Measurements from ENCODE around the gene NUMB. TPM values are rescaled to one million over a fixed set of nuclear protein-coding genes. Genes with fewer than 3 reads are reported as not detected.

NUMB gene
- total and polyA plus RNA-seq, 2 of the 13 experiments (the other 11 are each of a cell fraction or from before 2014, with no cell fraction given): 20.3 to 71.1 TPM

- no peak for TF ChIP-seq FOXC1 (CRISPR knock-in tag; IDR thresholded peaks at IDR 0.05; ENCODE audit: borderline replicate concordance)
- TF ChIP-seq ZNF17 (CRISPR knock-in tag; IDR thresholded peaks at IDR 0.05): no peak
- TF ChIP-seq PAF1 (CRISPR knock-in tag; IDR thresholded peaks at IDR 0.05): no peak
- peak; percentile 44; the same call in 1 of the 2 replicates for TF ChIP-seq ZSCAN9 (CRISPR knock-in tag; IDR thresholded peaks at IDR 0.05; ENCODE audit: borderline replicate concordance)
- no peak for TF ChIP-seq CEBPG (CRISPR knock-in tag; IDR thresholded peaks at IDR 0.05)
- no peak for TF ChIP-seq ZNF556 (CRISPR knock-in tag; IDR thresholded peaks at IDR 0.05; ENCODE audit: borderline replicate concordance)
- TF ChIP-seq SNRNP70 (IDR thresholded peaks at IDR 0.05; ENCODE audit: low read depth, low read length): no peak
- no peak for TF ChIP-seq ZFP82 (CRISPR knock-in tag; IDR thresholded peaks at IDR 0.05; ENCODE audit: borderline replicate concordance)
- 0 out of 2 replicates have a peak, but pooled peaks have one; percentile 37 for TF ChIP-seq KLF11 (CRISPR knock-in tag; IDR thresholded peaks at IDR 0.05)
- TF ChIP-seq DNMT1 (CRISPR knock-in tag; IDR thresholded peaks at IDR 0.05): no peak
- TF ChIP-seq MEIS1 (CRISPR knock-in tag; IDR thresholded peaks at IDR 0.05; ENCODE audit: borderline replicate concordance): no peak
- TF ChIP-seq TERF1 (CRISPR knock-in tag; IDR thresholded peaks at IDR 0.05): no peak
- no peak for TF ChIP-seq SNAPC2 (CRISPR knock-in tag; IDR thresholded peaks at IDR 0.05)
- no peak for TF ChIP-seq PHF20 (CRISPR knock-in tag; IDR thresholded peaks at IDR 0.05)
- TF ChIP-seq BCL6 (CRISPR knock-in tag; IDR thresholded peaks at IDR 0.05): peak; percentile 63
- TF ChIP-seq CHCHD3 (CRISPR knock-in tag; IDR thresholded peaks at IDR 0.05): no peak
- no peak for TF ChIP-seq ATF1 (CRISPR knock-in tag; IDR thresholded peaks at IDR 0.05)
- no peak for TF ChIP-seq ZNF841 (CRISPR knock-in tag; IDR thresholded peaks at IDR 0.05; ENCODE audit: borderline replicate concordance)
- TF ChIP-seq ZBTB34 (CRISPR knock-in tag; IDR thresholded peaks at IDR 0.05): peak; percentile 48; the same call in 1 of the 2 replicates
- TF ChIP-seq ZBTB2 (CRISPR knock-in tag; IDR thresholded peaks at IDR 0.05; ENCODE audit: low read depth): no peak
- TF ChIP-seq ZFY (CRISPR knock-in tag; IDR thresholded peaks at IDR 0.05): no peak
- TF ChIP-seq HOXA3 (CRISPR knock-in tag; IDR thresholded peaks at IDR 0.05): peak; percentile 49; the same call in 1 of the 2 replicates
- TF ChIP-seq SOX6 (IDR thresholded peaks at IDR 0.05): no peak
- TF ChIP-seq SOX6 (CRISPR knock-in tag; IDR thresholded peaks at IDR 0.05): peak; percentile 37; the same call in 1 of the 2 replicates
- TF ChIP-seq ERF (CRISPR knock-in tag; IDR thresholded peaks at IDR 0.05): 0 out of 2 replicates have a peak, but pooled peaks have one; percentile 41
- no peak for TF ChIP-seq HNRNPUL1 (IDR thresholded peaks at IDR 0.05; ENCODE audit: low read depth, low read length)
- no peak for TF ChIP-seq SP140L (CRISPR knock-in tag; IDR thresholded peaks at IDR 0.05; ENCODE audit: borderline replicate concordance)
- TF ChIP-seq TBX2 (CRISPR knock-in tag; IDR thresholded peaks at IDR 0.05; ENCODE audit: borderline replicate concordance): peak; percentile 59; the same call in 1 of the 2 replicates
- no peak for TF ChIP-seq AGO1 (IDR thresholded peaks at IDR 0.05; ENCODE audit: low read depth, low read length, poor library complexity, severe bottlenecking)
- 0 out of 2 replicates have a peak, but pooled peaks have one; percentile 44 for TF ChIP-seq ZNF331 (CRISPR knock-in tag; IDR thresholded peaks at IDR 0.05)
Measured at GRCh38 chr14:73428353-73428824, 30.0 kb downstream of the NUMB start (continued).
